Measurements from ENCODE around the gene USP54.
"Not testable (repeated sequence)": the region's sequence is repeated elsewhere in the genome, so short reads cannot be mapped to it uniquely, and the experiment has no call there.

Gene USP54

GRCh38 chr10:73586583-73586984, 4.6 kb downstream of the USP54 start:
- no peak for DNase-seq

- no peak for DNase-seq
These were observed 5.8 kb downstream of the USP54 start for GRCh38 chr10:73585327-73585726.

GRCh38 chr10:73584737-73585136, 6.4 kb downstream of the USP54 start:
- DNase-seq = no peak

GRCh38 chr10:73581918-73582317, 9.2 kb downstream of the USP54 start:
- no peak for DNase-seq

GRCh38 chr10:73578927-73579326, 12.2 kb downstream of the USP54 start:
- DNase-seq = not testable (repeated sequence)

- DNase-seq = no peak
These were observed 13.4 kb downstream of the USP54 start for GRCh38 chr10:73577788-73578187.

- no peak for DNase-seq
These were observed 14.1 kb downstream of the USP54 start for GRCh38 chr10:73576890-73577591.

GRCh38 chr10:73576178-73576889, 14.8 kb downstream of the USP54 start:
- DNase-seq = no peak

- not testable (repeated sequence) for DNase-seq
These were observed 24.1 kb downstream of the USP54 start for GRCh38 chr10:73567025-73567424.

GRCh38 chr10:73561192-73561591, 29.9 kb downstream of the USP54 start:
- no peak for DNase-seq

- no peak for DNase-seq
These were observed 31.6 kb downstream of the USP54 start for GRCh38 chr10:73559590-73559989.

GRCh38 chr10:73556855-73557254, 34.3 kb downstream of the USP54 start:
- no peak for DNase-seq

- DNase-seq = no peak
These were observed 36.4 kb downstream of the USP54 start for GRCh38 chr10:73554721-73555120.

GRCh38 chr10:73553761-73554160, 37.4 kb downstream of the USP54 start:
- no peak for DNase-seq

- DNase-seq = no peak
These were observed 38.1 kb downstream of the USP54 start for GRCh38 chr10:73552819-73553715.

GRCh38 chr10:73551515-73551914, 39.6 kb downstream of the USP54 start:
- no peak for DNase-seq

GRCh38 chr10:73545357-73545756, 45.8 kb downstream of the USP54 start:
- DNase-seq = no peak

- no peak for DNase-seq
These were observed 53.4 kb downstream of the USP54 start for GRCh38 chr10:73537709-73538108.

GRCh38 chr10:73537288-73537687, 53.9 kb downstream of the USP54 start:
- DNase-seq = no peak

GRCh38 chr10:73534857-73535256, 56.3 kb downstream of the USP54 start:
- DNase-seq = no peak

GRCh38 chr10:73529089-73529832, 61.9 kb downstream of the USP54 start:
- DNase-seq = peak; percentile 28

GRCh38 chr10:73522263-73522662, 68.9 kb downstream of the USP54 start:
- no peak for DNase-seq

GRCh38 chr10:73519336-73519735, 71.8 kb downstream of the USP54 start:
- DNase-seq = no peak

All from stimulated activated CD4-positive, alpha-beta T cell treated with anti-CD3 and anti-CD28 coated beads, Interleukin-1b, Interleukin-23, amount 100 ng/mL, for 48 hours (primary cell).